ENCODE measurements around the gene FGF18.

DNA sequence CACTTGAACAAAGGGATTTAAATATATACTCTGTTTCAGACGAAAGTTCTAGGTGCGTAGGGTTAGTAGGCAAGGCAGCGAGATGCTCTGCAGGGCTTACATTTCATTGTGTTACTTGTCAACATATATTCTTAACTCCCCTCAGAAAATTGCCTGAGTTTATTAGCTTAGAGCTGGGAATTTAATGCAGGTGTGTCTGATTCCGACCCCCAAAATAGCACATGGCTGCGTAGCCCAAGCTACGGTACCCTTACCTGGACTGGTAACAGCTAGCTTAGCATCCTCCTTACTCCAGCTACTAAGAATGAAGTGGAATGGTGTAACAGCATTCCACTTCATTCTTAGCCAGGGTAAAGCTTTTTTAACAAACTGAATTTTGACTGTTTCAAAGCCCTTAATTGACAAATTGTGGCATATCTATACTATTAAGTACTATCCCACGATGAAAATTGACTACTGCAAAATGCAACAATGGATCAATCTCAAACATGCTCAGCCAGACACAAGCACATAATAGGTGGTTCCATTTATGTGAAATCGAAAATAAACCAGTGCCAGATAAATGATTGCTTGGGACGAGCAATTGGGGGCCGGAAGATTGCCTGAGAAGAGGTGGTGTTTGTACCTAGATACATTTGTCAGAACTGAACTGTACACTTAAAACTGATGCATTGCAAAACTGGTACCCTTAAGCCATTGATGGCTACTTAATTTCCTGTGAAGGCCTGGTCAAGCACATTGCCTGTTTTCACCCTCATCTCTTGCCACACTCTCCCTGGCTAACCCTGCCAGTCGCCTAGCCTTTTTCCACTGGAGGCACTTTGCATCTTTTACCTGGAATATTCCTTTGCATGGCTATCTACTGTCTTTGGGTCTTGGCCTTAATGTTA lies 3.0 kb upstream of the FGF18 start:
- TF ChIP-seq, protein P1, sequence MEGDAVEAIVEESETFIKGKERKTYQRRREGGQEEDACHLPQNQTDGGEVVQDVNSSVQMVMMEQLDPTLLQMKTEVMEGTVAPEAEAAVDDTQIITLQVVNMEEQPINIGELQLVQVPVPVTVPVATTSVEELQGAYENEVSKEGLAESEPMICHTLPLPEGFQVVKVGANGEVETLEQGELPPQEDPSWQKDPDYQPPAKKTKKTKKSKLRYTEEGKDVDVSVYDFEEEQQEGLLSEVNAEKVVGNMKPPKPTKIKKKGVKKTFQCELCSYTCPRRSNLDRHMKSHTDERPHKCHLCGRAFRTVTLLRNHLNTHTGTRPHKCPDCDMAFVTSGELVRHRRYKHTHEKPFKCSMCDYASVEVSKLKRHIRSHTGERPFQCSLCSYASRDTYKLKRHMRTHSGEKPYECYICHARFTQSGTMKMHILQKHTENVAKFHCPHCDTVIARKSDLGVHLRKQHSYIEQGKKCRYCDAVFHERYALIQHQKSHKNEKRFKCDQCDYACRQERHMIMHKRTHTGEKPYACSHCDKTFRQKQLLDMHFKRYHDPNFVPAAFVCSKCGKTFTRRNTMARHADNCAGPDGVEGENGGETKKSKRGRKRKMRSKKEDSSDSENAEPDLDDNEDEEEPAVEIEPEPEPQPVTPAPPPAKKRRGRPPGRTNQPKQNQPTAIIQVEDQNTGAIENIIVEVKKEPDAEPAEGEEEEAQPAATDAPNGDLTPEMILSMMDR (IDR thresholded peaks at IDR 0.05), result no peak
- TF ChIP-seq POLR2A (IDR thresholded peaks at IDR 0.05), result no peak

Measured in sigmoid colon (tissue), 3 donors.